Bone marrow (tissue), 2 donors: ENCODE measurements around the gene ITGA3.
"Not testable (repeated sequence)": the region's sequence is repeated elsewhere in the genome, so short reads cannot be mapped to it uniquely, and the experiment has no call there.

Source experiments
- DNase-seq, 2 donors: peaks; one replicate each; lab custom pipeline; 2025; lab: John Stamatoyannopoulos, UW

ITGA3 gene

GRCh38 chr17:50052822-50053653 lies 2.9 kb upstream of the ITGA3 start:
- no peak for DNase-seq

- no peak for DNase-seq
These were observed 2.3 kb upstream of the ITGA3 start for GRCh38 chr17:50053654-50053960.

- no peak for DNase-seq
These were observed 870 bp upstream of the ITGA3 start for GRCh38 chr17:50055055-50055425.

GRCh38 chr17:50056217-50056960 lies 479 bp downstream of the ITGA3 start:
- no peak for DNase-seq

- no peak for DNase-seq
These were observed 1.0 kb downstream of the ITGA3 start for GRCh38 chr17:50056961-50057330.

GRCh38 chr17:50057521-50057991 lies 1.6 kb downstream of the ITGA3 start:
- DNase-seq: no peak

GRCh38 chr17:50058296-50058953 lies 2.5 kb downstream of the ITGA3 start:
- no peak for DNase-seq

GRCh38 chr17:50059256-50059655 lies 3.3 kb downstream of the ITGA3 start:
- DNase-seq: no peak

GRCh38 chr17:50059759-50060273 lies 3.9 kb downstream of the ITGA3 start:
- DNase-seq: no peak

- DNase-seq: no peak
These were observed 5.2 kb downstream of the ITGA3 start for GRCh38 chr17:50060951-50061712.

GRCh38 chr17:50061713-50062045 lies 5.8 kb downstream of the ITGA3 start:
- DNase-seq: not testable (repeated sequence)

- DNase-seq: no peak
These were observed 6.7 kb downstream of the ITGA3 start for GRCh38 chr17:50062293-50063243.

- no peak for DNase-seq
These were observed 7.8 kb downstream of the ITGA3 start for GRCh38 chr17:50063561-50064252.

- DNase-seq: no peak
These were observed 8.5 kb downstream of the ITGA3 start for GRCh38 chr17:50064253-50065001.

GRCh38 chr17:50065056-50065455 lies 9.1 kb downstream of the ITGA3 start:
- no peak for DNase-seq

GRCh38 chr17:50066995-50067394 lies 11.1 kb downstream of the ITGA3 start:
- DNase-seq: no peak

- no peak for DNase-seq
These were observed 12.1 kb downstream of the ITGA3 start for GRCh38 chr17:50067996-50068395.

GRCh38 chr17:50070908-50071680 lies 15.2 kb downstream of the ITGA3 start:
- DNase-seq: no peak

GRCh38 chr17:50071692-50072091 lies 15.8 kb downstream of the ITGA3 start:
- DNase-seq: no peak
